Embryonic facial prominence (tissue), 1 donor: ENCODE data around the gene WDR45B.
A peak's percentile ranks its signal among the peaks of the same experiment; 100 is the strongest.

ENCODE experiments used
- DNase-seq: peaks from one replicate; pipeline ENCODE4 v3.0.0-alpha.2; 2016; ENCODE audit errors: extremely low spot score

Gene WDR45B

GRCh38 chr17:82599674-82600661, 48.3 kb downstream of the WDR45B start:
- no peak for DNase-seq

- no peak for DNase-seq
Measured at GRCh38 chr17:82598256-82599119, 49.8 kb downstream of the WDR45B start.

- no peak for DNase-seq
Measured at GRCh38 chr17:82596837-82597672, 51.2 kb downstream of the WDR45B start.

GRCh38 chr17:82596296-82596695, 51.9 kb downstream of the WDR45B start:
- DNase-seq: no peak

- DNase-seq: no peak
Measured at GRCh38 chr17:82595893-82596292, 52.4 kb downstream of the WDR45B start.

GRCh38 chr17:82594571-82594970, 53.7 kb downstream of the WDR45B start:
- no peak for DNase-seq

GRCh38 chr17:82593590-82594087, 54.6 kb downstream of the WDR45B start:
- DNase-seq: no peak

GRCh38 chr17:82592767-82593589, 55.3 kb downstream of the WDR45B start:
- DNase-seq: peak; percentile 58

- DNase-seq: no peak
Measured at GRCh38 chr17:82592289-82592766, 55.9 kb downstream of the WDR45B start.

- DNase-seq: no peak
Measured at GRCh38 chr17:82590881-82591539, 57.2 kb downstream of the WDR45B start.

GRCh38 chr17:82590216-82590615, 58.0 kb downstream of the WDR45B start:
- DNase-seq: no peak

GRCh38 chr17:82589851-82590180, 58.4 kb downstream of the WDR45B start:
- no peak for DNase-seq

GRCh38 chr17:82588266-82589175, 59.7 kb downstream of the WDR45B start:
- DNase-seq: no peak

GRCh38 chr17:82587234-82588086, 60.8 kb downstream of the WDR45B start:
- no peak for DNase-seq

GRCh38 chr17:82586576-82587233, 61.5 kb downstream of the WDR45B start:
- DNase-seq: no peak

- DNase-seq: peak; percentile 67
Measured at GRCh38 chr17:82585935-82586575, 62.2 kb downstream of the WDR45B start.

GRCh38 chr17:82583720-82584234, 64.5 kb downstream of the WDR45B start:
- DNase-seq: no peak
